Sigmoid colon (tissue), 7 donors: ENCODE results near the gene C1orf167. TPM values are rescaled to one million over a fixed set of nuclear protein-coding genes. Genes with fewer than 3 reads are reported as not detected.

Experiments used
- DNase-seq: peaks from one replicate; pipeline ENCODE4 v3.0.0-alpha.2; 2019
- H3K27ac ChIP-seq, 4 donors: fragments of 200-600 bp; sonication (generic); one replicate each; pipeline ENCODE4 v1.5.1; 2016 to 2019; ENCODE audit warnings: mild to moderate bottlenecking in 1 of 4
- H3K27me3 ChIP-seq, 3 donors: fragments of 200-600 bp; sonication (generic); one replicate each; pipeline ENCODE4 v1.5.1; 2019; ENCODE audit warnings: mild to moderate bottlenecking in 1 of 3
- H3K36me3 ChIP-seq, 4 donors: fragments of 200-600 bp; sonication (generic); one replicate each; pipeline ENCODE4 v1.5.1; 2016 to 2019
- H3K4me1 ChIP-seq, 4 donors: fragments of 200-600 bp; sonication (generic); one replicate each; pipeline ENCODE4 v1.5.1; 2017 to 2019
- H3K4me3 ChIP-seq, 4 donors: fragments of 200-600 bp; sonication (generic); one replicate each; pipeline ENCODE4 v1.5.1; 2017 to 2019; ENCODE audit warnings: mild to moderate bottlenecking in 2 of 4, moderate library complexity in 1 of 4
- H3K9me3 ChIP-seq, 4 donors: fragments of 200-600 bp in 3 of 4; sonication (generic) in 3 of 4; one replicate each; pipeline versions ENCODE4 v1.5.1 to v1.6.1; 2013 to 2019
- EP300 ChIP-seq, 4 donors: sonication (generic); formaldehyde crosslinking; IDR thresholded peaks; one replicate each; pipeline ENCODE4 v1.6.1; 2017; ENCODE audit warnings: antibody characterized with exemption in 4 of 4
- POLR2A ChIP-seq, 2 donors: fragments of 450-650 bp; IDR thresholded peaks; one replicate each; pipeline ENCODE4 v1.6.1; 2016; ENCODE audit warnings: antibody characterized with exemption in 2 of 2, mild to moderate bottlenecking in 2 of 2, moderate library complexity in 2 of 2
- POLR2AphosphoS5 ChIP-seq, 4 donors: sonication (generic); formaldehyde crosslinking; IDR thresholded peaks; one replicate each; pipeline ENCODE4 v1.6.1; 2017; ENCODE audit warnings: antibody characterized with exemption in 4 of 4
- WGBS, 2 donors: extraction: QIAGEN DNeasy Blood & Tissue Kit; methylation state at CpG; one replicate each; pipeline ENCODE4 v1.1.7; 2013; 5-methylcytosine and 5-hydroxymethylcytosine counted together
- intact Hi-C: fragments of 100-400 bp; cut with DNase I; formaldehyde crosslinking; loops from one replicate; pipeline ENCODE4 v1.15.1; 2023
- polyA plus RNA-seq, 3 donors: library from polyadenylated mRNA; stranded (reverse); fragments of 200-250 nt; gene quantifications; one replicate each; pipeline ENCODE4 v1.2.3, GENCODE V29; 2013
- total RNA-seq, 4 donors: library from RNA; depleted of rRNA; stranded (reverse); fragments of >200 nt; gene quantifications; one replicate each; pipeline ENCODE4 v1.1.0, GENCODE V29; 2016
- TF ChIP-seq, protein P1 (sequence below), 4 experiments: fragments of 450-650 bp in 3 of 4; fragments of 200-600 bp in 1 of 4; IDR thresholded peaks; one replicate each; pipeline ENCODE4 v1.5.1; 2016 to 2019; ENCODE audit warnings: antibody characterized with exemption in 4 of 4, mild to moderate bottlenecking in 3 of 4, moderate library complexity in 2 of 4
- donor health status: healthy with polysubstance abuse.
- donor health status: Bipolar disorder and iron deficiency.
- donor health status: healthy.

Gene C1orf167
- total and polyA plus RNA-seq, 7 donors, result 0.66 to 2.4 (median 1.7) TPM; not detected in 1

DNA sequence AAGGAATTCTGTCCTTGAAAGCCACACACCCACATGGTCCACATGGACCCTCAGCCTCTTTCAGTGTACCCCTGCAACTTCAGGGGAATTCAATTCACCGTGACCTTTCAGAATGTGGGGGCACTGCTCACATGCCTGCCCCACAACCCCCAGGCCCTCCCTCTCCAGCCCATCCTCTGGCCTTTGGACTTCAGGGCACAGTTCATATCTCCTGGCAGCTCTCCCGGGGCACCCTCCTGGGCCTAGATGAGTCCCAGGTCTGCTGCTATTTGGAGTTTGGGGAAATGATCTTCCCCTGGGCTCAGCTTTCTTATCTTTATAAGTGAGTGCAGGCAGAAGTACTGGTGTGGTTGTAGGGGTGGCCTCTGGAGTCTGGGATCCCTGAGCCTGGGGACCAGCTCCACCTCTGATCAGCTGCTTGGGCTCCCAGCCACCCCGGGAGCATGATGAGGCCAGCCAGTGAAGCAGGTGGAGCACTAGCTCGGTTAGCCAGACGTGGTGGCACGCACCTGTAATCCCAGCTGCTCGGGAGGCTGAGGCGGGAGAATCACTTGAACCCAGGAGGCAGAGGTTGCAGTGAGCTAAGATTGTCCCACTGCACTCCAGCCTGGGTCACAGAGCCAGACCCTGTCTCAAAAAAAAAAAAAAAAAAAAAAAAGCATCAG lies 15.8 kb downstream of the C1orf167 start:
- Histone ChIP-seq H3K4me1 (no peaks in the 10 kb centered on the region), H3K27ac (no peak overlapping the region), H3K4me3 (no peak overlapping the region), H3K36me3 (no peaks in the 10 kb centered on the region), H3K27me3 (no peaks in the 10 kb centered on the region), H3K9me3 (no peaks in the 10 kb centered on the region)
- 35 to 80% methylated on average over 8 of the region's 8 CpGs for WGBS, 2 donors
- intact Hi-C loops, result no loop called here
- no peak for DNase-seq
- TF ChIP-seq, protein P1, sequence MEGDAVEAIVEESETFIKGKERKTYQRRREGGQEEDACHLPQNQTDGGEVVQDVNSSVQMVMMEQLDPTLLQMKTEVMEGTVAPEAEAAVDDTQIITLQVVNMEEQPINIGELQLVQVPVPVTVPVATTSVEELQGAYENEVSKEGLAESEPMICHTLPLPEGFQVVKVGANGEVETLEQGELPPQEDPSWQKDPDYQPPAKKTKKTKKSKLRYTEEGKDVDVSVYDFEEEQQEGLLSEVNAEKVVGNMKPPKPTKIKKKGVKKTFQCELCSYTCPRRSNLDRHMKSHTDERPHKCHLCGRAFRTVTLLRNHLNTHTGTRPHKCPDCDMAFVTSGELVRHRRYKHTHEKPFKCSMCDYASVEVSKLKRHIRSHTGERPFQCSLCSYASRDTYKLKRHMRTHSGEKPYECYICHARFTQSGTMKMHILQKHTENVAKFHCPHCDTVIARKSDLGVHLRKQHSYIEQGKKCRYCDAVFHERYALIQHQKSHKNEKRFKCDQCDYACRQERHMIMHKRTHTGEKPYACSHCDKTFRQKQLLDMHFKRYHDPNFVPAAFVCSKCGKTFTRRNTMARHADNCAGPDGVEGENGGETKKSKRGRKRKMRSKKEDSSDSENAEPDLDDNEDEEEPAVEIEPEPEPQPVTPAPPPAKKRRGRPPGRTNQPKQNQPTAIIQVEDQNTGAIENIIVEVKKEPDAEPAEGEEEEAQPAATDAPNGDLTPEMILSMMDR (IDR thresholded peaks at IDR 0.05), result no peak

DNA sequence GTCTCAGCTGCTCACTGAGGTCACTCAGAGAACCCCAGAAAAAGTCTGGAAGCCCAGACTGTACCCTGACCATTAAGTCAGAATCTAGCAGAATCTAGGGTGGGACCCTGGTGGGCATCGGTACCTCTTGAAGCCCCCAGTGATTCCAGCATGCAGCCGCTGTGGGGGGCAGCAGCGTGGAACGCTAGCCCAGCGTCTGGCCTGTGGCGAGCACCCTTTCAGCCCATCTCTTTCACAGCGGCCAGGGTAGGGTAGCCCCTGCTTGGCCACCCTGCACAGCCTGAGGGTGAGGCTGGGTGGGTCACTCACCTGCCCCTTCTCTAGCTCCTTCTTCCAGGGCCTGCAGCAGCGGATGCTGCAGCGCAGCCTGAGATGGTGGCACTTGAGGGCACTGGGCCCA lies 16.3 kb downstream of the C1orf167 start:
- Histone ChIP-seq H3K4me3 (no peak overlapping the region), H3K27me3 (no peaks in the 10 kb centered on the region), H3K9me3 (no peaks in the 10 kb centered on the region), H3K36me3 (no peaks in the 10 kb centered on the region), H3K4me1 (no peaks in the 10 kb centered on the region), H3K27ac (no peak overlapping the region)
- TF ChIP-seq POLR2AphosphoS5 (IDR thresholded peaks at IDR 0.05) (no peak), POLR2A (IDR thresholded peaks at IDR 0.05) (no peak), EP300 (IDR thresholded peaks at IDR 0.05) (no peak)
- TF ChIP-seq, protein P1 (IDR thresholded peaks at IDR 0.05), result no peak
- intact Hi-C loops, result no loop called here
- 95 to 97% methylated on average over 9 of the region's 9 CpGs for WGBS, 2 donors
- DNase-seq, result no peak

DNA sequence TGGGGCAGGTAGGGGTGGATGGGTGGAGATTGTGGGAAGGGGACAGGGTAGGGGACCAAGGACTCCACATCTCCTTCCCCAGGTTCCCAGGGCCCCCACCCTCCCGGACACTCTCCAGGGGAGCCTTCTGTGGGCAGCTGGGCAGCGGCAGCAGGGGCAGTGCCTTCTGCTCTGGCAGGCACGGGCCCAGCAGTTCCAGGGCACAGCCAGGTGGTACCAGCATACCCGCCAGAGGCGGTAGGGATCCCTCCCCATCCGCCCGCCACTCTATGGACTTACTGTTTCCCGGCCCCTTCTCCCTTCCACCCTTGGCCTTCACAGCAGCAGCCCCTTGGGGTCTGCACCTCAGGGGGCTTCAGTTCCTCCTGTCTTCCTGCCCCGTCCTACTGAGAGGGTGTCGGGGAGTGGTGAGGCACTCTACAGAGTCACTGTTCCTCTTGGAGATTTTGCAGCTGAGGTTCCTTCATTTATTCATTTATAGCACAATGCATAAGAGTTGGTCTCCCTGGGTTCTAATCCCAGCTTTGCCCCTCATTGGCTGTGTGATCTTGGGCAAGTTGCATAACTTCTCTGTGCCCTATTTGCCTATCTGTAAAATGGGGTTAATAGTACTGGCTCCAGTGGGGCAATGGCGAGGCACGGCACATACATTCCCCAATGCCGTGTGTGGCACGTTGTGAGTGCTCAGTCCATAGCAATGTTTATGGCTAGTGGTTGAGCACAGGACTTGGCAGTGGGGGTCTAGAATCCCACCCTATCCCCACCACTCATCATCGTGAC lies 17.0 kb downstream of the C1orf167 start:
- no peaks in the 10 kb centered on the region for H3K27me3 ChIP-seq
- H3K36me3 ChIP-seq, result no peaks in the 10 kb centered on the region
- H3K4me1 ChIP-seq, result no peaks in the 10 kb centered on the region
- WGBS, 2 donors, result 85 to 91% methylated on average over 15 of the region's 15 CpGs
- TF ChIP-seq POLR2AphosphoS5 (IDR thresholded peaks at IDR 0.05) (no peak), EP300 (IDR thresholded peaks at IDR 0.05) (no peak), POLR2A (IDR thresholded peaks at IDR 0.05) (no peak)
- TF ChIP-seq, protein P1 (IDR thresholded peaks at IDR 0.05), result no peak
- H3K27ac ChIP-seq, result no peak overlapping the region
- no peaks in the 10 kb centered on the region for H3K9me3 ChIP-seq
- no peak for DNase-seq
- no peak overlapping the region for H3K4me3 ChIP-seq
- intact Hi-C loops, result no loop called here

DNA sequence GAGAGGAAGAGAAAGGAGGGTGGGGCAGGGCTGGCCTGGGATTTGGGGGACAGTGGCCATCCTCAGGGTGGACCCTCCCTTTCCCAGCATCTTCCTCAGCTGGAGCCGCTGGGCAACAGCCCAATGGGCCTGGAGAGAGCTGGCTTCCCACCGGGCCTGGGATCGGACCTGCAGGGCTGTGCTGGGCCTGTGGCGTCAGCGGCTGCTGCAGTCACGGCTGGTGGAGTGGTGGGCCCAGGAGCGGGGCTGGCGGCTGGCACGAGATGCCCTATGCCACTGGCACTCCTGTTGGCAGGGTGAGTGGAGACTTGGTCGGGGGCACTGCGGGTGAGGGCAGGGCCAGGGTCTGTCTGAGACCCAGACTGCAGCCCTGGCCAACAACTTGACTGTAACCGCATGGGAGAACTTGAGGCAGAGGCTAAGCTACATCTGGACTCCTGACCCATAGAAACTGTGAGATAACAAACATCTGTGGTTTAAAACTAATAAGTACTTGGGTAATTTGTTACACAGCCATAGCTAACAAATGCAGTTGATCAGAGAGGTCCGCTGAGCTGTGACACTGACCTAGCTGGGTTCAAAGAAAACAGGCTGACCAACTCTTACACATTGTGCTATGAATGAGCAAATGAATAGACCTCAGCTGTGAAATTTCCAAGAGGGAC lies 17.9 kb downstream of the C1orf167 start:
- no peak for TF ChIP-seq EP300 (IDR thresholded peaks at IDR 0.05)
- no peak for TF ChIP-seq POLR2AphosphoS5 (IDR thresholded peaks at IDR 0.05)
- TF ChIP-seq, protein P1 (IDR thresholded peaks at IDR 0.05), result no peak
- no peak for TF ChIP-seq POLR2A (IDR thresholded peaks at IDR 0.05)
- WGBS, 2 donors, result 84 to 88% methylated on average over 13 of the region's 13 CpGs

More for the DNA sequence above, 17.9 kb downstream of the C1orf167 start:
- no peak overlapping the region for H3K4me3 ChIP-seq
- H3K9me3 ChIP-seq, result no peaks in the 10 kb centered on the region
- no peaks in the 10 kb centered on the region for H3K27me3 ChIP-seq
- H3K27ac ChIP-seq, result no peak overlapping the region
- no peak for DNase-seq
- no peaks in the 10 kb centered on the region for H3K36me3 ChIP-seq
- intact Hi-C loops, result no loop called here
- H3K4me1 ChIP-seq, result peaks cover 0 to 7% (median 4%) of the 10 kb centered on the region in 4 donors
